ENCODE measurements around the gene DNMT3B. TPM values are rescaled to one million over a fixed set of nuclear protein-coding genes. Genes with fewer than 3 reads are reported as not detected.

The DNMT3B gene
- total RNA-seq, 4 donors from 2014 or later: 2.7 to 5.0 (median 2.9) TPM

DNA sequence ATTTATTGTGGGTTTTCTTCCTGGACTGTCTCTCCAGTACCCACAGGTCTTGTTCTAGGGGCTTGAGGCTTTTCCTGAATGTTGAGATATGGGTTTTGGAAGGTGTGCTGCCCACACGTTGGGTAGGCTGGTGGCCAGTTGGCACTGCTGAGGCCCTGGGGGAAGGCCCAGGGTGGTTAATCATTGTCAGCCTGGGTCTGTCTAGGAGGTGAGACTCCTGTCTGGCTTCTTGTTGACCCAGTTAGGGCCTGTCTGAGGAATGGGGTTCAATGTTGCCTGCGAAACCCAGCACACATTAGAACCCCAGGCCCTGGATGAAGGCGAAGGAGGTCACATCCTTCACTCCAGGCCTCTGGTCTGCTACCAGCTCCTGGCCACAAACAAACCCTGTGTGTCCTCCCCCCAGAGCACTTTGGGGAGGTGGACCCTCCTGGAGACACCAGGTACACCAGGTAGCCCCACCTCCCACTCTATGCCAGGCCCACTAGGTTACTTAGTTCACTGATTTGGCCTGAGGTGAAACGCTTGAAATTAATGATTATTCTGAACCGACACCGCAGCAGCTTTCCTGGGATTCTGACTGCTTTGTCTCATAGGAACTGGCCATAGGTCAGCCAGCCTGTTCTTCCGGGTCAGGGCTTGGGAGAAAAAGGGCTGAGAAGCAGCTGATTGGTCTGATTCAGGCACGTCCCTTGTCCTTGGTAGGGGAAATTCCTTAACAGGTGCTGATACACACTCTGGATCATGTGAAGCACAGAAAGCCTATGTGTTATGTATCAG is 15.2 kb downstream of the DNMT3B start:
- Histone ChIP-seq H3K27ac (no peak overlapping the region), H3K36me3 (no peaks in the 10 kb centered on the region), H3K9me3 (no peaks in the 10 kb centered on the region), H3K4me1 (peaks cover 19% of the 10 kb centered on the region), H3K4me3 (no peak overlapping the region), H3K27me3 (no peaks in the 10 kb centered on the region)
- TF ChIP-seq POLR2A (IDR thresholded peaks at IDR 0.05) (no peak), POLR2AphosphoS5 (IDR thresholded peaks at IDR 0.05) (no peak), EP300 (IDR thresholded peaks at IDR 0.05) (no peak)
- TF ChIP-seq, protein P1, sequence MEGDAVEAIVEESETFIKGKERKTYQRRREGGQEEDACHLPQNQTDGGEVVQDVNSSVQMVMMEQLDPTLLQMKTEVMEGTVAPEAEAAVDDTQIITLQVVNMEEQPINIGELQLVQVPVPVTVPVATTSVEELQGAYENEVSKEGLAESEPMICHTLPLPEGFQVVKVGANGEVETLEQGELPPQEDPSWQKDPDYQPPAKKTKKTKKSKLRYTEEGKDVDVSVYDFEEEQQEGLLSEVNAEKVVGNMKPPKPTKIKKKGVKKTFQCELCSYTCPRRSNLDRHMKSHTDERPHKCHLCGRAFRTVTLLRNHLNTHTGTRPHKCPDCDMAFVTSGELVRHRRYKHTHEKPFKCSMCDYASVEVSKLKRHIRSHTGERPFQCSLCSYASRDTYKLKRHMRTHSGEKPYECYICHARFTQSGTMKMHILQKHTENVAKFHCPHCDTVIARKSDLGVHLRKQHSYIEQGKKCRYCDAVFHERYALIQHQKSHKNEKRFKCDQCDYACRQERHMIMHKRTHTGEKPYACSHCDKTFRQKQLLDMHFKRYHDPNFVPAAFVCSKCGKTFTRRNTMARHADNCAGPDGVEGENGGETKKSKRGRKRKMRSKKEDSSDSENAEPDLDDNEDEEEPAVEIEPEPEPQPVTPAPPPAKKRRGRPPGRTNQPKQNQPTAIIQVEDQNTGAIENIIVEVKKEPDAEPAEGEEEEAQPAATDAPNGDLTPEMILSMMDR (IDR thresholded peaks at IDR 0.05): no peak
- 80% methylated on average over 8 of the region's 8 CpGs for WGBS
- no peak for DNase-seq (ENCODE audit: low spot score in 2 of 2)

DNA sequence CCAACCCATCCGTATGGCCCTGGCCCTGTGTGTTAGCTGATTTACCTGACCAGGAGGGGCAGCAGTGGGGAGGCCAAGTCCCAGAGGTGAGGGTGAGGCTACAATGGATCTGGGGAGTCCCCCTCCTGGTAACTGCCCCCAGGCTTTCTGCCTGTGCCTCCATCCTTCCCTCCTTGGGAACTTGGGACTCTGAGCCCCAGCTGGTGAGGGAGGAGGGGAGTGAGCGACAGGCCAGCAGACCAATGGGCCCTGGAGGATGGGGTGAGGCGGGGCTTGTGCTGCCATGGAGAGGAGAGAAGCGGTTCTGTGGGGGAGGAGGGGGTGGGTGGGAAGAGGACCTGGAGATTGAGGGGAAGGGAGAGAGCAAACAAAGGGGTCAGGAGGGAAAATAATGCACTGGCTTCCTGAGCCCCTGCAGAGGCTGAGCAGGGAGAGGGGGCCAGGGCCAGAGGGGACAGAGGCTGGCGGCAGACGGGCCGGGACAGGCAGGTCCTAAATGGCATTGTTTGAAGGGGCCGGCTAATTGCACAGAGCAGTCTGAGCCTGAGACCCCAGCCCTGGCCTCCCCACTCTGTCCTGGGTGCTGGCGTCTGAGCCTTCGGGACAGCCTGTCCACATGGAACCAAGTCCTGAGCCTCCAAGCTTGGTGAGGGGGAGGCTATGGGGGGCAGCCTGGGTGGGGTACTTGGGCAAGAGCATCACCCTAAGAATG is 17.5 kb downstream of the DNMT3B start:
- Histone ChIP-seq H3K9me3 (no peaks in the 10 kb centered on the region), H3K36me3 (peaks cover 2% of the 10 kb centered on the region), H3K27ac (no peak overlapping the region), H3K4me1 (peaks cover 19% of the 10 kb centered on the region), H3K27me3 (no peaks in the 10 kb centered on the region), H3K4me3 (no peak overlapping the region)
- WGBS: 87% methylated on average over 10 of the region's 10 CpGs
- TF ChIP-seq, protein P1 (IDR thresholded peaks at IDR 0.05): no peak
- TF ChIP-seq POLR2AphosphoS5 (IDR thresholded peaks at IDR 0.05) (no peak), POLR2A (IDR thresholded peaks at IDR 0.05) (no peak), EP300 (IDR thresholded peaks at IDR 0.05) (no peak)
- DNase-seq (ENCODE audit: low spot score in 2 of 2): no peak

DNA sequence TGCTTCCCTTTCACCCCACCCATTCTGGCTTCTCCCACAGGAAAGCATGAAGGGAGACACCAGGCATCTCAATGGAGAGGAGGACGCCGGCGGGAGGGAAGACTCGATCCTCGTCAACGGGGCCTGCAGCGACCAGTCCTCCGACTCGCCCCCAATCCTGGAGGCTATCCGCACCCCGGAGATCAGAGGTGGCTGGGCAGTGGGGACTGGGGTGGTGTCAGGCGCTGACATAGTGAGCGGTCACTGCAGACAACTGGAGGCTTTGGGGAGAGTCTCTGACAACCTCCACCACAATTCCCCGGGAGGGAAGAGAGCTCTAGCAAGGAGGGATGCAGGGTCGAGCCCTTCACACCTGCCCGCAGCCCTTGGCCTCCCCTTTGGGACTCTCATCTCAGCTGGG is 18.1 kb downstream of the DNMT3B start:
- Histone ChIP-seq H3K27ac (no peak overlapping the region), H3K9me3 (no peaks in the 10 kb centered on the region), H3K4me1 (peaks cover 17% of the 10 kb centered on the region), H3K4me3 (no peak overlapping the region), H3K36me3 (peaks cover 9% of the 10 kb centered on the region), H3K27me3 (no peaks in the 10 kb centered on the region)
- no peak for TF ChIP-seq POLR2AphosphoS5 (IDR thresholded peaks at IDR 0.05)
- TF ChIP-seq POLR2A (IDR thresholded peaks at IDR 0.05): no peak
- no peak for TF ChIP-seq EP300 (IDR thresholded peaks at IDR 0.05)
- TF ChIP-seq, protein P1 (IDR thresholded peaks at IDR 0.05): no peak
- DNase-seq (ENCODE audit: low spot score in 2 of 2): no peak
- 85% methylated on average over 16 of the region's 16 CpGs for WGBS

DNA sequence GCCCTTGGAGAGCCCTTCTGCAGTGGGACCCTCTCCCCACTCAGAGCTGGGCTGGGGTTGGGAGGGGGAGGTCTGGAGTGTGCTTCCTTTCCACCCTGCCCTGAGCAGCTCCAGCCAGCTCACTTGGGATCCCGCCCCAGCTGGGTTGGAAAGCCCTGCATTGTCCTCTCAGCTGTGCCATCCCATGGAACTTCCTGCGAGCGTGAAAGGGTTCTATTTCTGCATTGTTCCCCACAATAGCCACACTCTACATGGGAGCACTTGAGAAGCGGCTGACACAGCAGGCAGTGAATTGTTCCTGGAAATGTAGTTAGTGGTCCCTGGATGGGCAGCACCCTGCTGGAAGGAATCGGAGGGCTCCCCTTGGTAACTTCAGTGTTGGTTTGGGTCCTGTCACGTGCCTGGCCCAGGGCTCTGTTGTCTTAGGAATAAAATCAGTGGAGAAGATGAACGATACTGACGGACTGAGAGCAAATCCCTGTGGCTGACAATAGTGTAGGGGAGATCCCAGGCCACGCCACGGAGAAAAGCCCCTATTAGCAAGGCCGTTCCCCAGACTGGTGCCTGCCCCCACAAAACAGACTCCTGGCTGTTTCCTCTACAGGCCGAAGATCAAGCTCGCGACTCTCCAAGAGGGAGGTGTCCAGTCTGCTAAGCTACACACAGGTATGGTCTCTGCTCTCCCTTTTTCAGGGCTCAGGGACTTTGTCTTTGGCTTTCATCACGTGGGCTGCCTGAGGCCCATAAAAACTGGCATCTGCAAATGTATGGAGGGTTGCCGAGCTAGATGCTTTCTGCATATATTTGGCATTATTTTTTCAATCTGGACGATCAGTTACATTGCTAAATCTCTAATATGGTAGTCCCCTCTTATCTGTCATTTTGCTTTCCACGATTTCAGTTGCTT is 18.8 kb downstream of the DNMT3B start:
- H3K4me1 ChIP-seq: peaks cover 10% of the 10 kb centered on the region
- no peak for DNase-seq (ENCODE audit: low spot score in 2 of 2)
- no peak overlapping the region for H3K4me3 ChIP-seq
- no peak overlapping the region for H3K27ac ChIP-seq
- no peaks in the 10 kb centered on the region for H3K9me3 ChIP-seq
- no peaks in the 10 kb centered on the region for H3K27me3 ChIP-seq
- TF ChIP-seq POLR2AphosphoS5 (IDR thresholded peaks at IDR 0.05) (no peak), EP300 (IDR thresholded peaks at IDR 0.05) (no peak), POLR2A (IDR thresholded peaks at IDR 0.05) (no peak)
- TF ChIP-seq, protein P1 (IDR thresholded peaks at IDR 0.05): no peak
- H3K36me3 ChIP-seq: peaks cover 9% of the 10 kb centered on the region
- 81% methylated on average over 16 of the region's 18 CpGs for WGBS
